AG04450 (cell line): ENCODE data around the gene PODXL2. TPM values are rescaled to one million over a fixed set of nuclear protein-coding genes. Genes with fewer than 3 reads are reported as not detected.
"Not testable (repeated sequence)": the region's sequence is repeated elsewhere in the genome, so short reads cannot be mapped to it uniquely, and the experiment has no call there.

ENCODE experiments used
- CTCF ChIA-PET: fragments of 300-600, 350-600 bp; formaldehyde crosslinking; extraction: SDS; loops from one replicate; lab custom pipeline; 2022; ENCODE audit warnings: antibody characterized with exemption, inconsistent platforms; lab: Charles Lee
- POLR2A ChIA-PET: fragments of 350-600 bp; formaldehyde crosslinking; extraction: SDS; loops from one replicate; lab custom pipeline; 2021; ENCODE audit warnings: antibody characterized with exemption, inconsistent platforms; lab: Yijun Ruan, JAX
- DNase-seq: peaks from one replicate; pipeline ENCODE4 v3.0.0-alpha.2; 2011; ENCODE audit warnings: low read depth, low spot score
- H3K27ac ChIP-seq: one replicate; pipeline ENCODE4 v1.5.1; 2012; ENCODE audit warnings: low read depth, low read length, control low read depth
- H3K27me3 ChIP-seq: one replicate; pipeline ENCODE4 v1.6.0; 2012; ENCODE audit warnings: low read length; ENCODE audit not compliant: control insufficient read depth, insufficient read depth
- H3K4me3 ChIP-seq: 2 replicates; pipeline ENCODE4 v1.5.1; 2011; ENCODE audit warnings: mild to moderate bottlenecking, low read depth, low read length, control low read depth
- H3K9me3 ChIP-seq: 2 replicates; pipeline ENCODE4 v1.5.1; 2012; ENCODE audit warnings: low read length; ENCODE audit not compliant: control insufficient read depth, insufficient read depth
- CTCF ChIP-seq: IDR thresholded peaks from 2 replicates; pipeline ENCODE4 v1.5.1; 2011; ENCODE audit warnings: low read depth, low read length, control low read depth, inconsistent platforms
- polyA plus RNA-seq: library from polyadenylated mRNA; depleted of rRNA; stranded (reverse); fragments of >200 nt; gene quantifications from 2 replicates; pipeline ENCODE4 v1.2.3, GENCODE V29; 2011

PODXL2 gene
- polyA plus RNA-seq, 1 experiment = 1.5 TPM

GRCh38 chr3:127604546-127605165, 24.3 kb upstream of the PODXL2 start:
- no peak overlapping the region for H3K27ac ChIP-seq
- TF ChIP-seq CTCF = no peak
- no peak overlapping the region for H3K4me3 ChIP-seq
- no peaks in the 10 kb centered on the region for H3K9me3 ChIP-seq
- no peaks in the 10 kb centered on the region for H3K27me3 ChIP-seq
- ChIA-PET POLR2A (interaction anchor here (0.7 kb wide), 1 partner anchor 67 kb away, joined by 5 read pairs; no protein-coding TSS in a partner anchor), CTCF (interaction anchor here (0.5 to 1.9 kb wide), 2 partner anchors 30 to 53 kb away, joined by 5 read pairs; no protein-coding TSS in a partner anchor)
- DNase-seq = no peak

- ChIA-PET POLR2A (interaction anchor here (0.7 kb wide), 1 partner anchor 66 kb away, joined by 5 read pairs; no protein-coding TSS in a partner anchor), CTCF (interaction anchor here (1.9 kb wide), 1 partner anchor 31 kb away, joined by 5 read pairs; no protein-coding TSS in a partner anchor)
- H3K27ac ChIP-seq, DNase-seq, H3K4me3 ChIP-seq, H3K27me3 ChIP-seq, H3K9me3 ChIP-seq: not testable (repeated sequence)
These were observed 23.4 kb upstream of the PODXL2 start for GRCh38 chr3:127605547-127605946.

- POLR2A ChIA-PET = no interaction called here
- no peak overlapping the region for H3K4me3 ChIP-seq
- no peak overlapping the region for H3K27ac ChIP-seq
- CTCF ChIA-PET = interaction anchor here (1.9 kb wide), 1 partner anchor 31 kb away, joined by 5 read pairs; no protein-coding TSS in a partner anchor
- no peaks in the 10 kb centered on the region for H3K27me3 ChIP-seq
- TF ChIP-seq CTCF = no peak
- no peaks in the 10 kb centered on the region for H3K9me3 ChIP-seq
- DNase-seq = no peak
These were observed 22.7 kb upstream of the PODXL2 start for GRCh38 chr3:127606086-127606805.

DNA sequence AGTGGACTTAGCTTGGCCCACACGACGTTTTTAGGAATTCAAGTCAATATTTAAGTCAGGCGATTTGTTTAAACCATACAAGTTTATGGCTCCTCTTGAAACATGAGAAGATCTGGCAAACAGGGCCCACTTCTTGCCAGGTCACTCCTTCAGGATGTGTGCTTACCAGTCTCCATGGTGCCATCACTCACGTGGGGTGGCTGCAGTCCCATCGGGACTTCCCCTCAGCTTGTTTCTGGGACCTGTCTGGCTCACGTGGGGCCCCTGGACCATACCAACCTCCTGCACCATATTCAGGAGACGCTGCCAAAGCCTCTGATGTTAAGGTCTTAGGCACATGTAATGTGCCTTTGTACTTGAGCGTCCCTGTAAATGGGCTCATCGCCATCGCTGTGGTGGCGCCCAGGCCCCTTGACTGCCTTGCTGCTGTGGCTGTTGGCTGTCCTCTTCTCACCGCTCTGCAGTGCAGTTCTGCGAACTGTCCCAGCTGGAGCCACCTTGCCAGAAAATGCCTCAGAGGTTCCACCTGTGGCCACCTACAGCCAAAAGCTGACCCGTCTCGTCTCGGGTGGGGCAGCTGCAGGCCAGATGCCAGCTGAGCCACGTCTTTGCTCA, 21.9 kb upstream of the PODXL2 start:
- no peak for DNase-seq
- CTCF ChIA-PET = no interaction called here
- Histone ChIP-seq H3K9me3 (no peaks in the 10 kb centered on the region), H3K27ac (no peak overlapping the region), H3K27me3 (no peaks in the 10 kb centered on the region), H3K4me3 (no peak overlapping the region)
- POLR2A ChIA-PET = no interaction called here
- TF ChIP-seq CTCF = no peak

- ChIA-PET POLR2A (no interaction called here), CTCF (no interaction called here)
- Histone ChIP-seq H3K9me3 (no peaks in the 10 kb centered on the region), H3K27ac (no peak overlapping the region), H3K4me3 (no peak overlapping the region), H3K27me3 (no peaks in the 10 kb centered on the region)
- TF ChIP-seq CTCF = no peak
- no peak for DNase-seq
These were observed 21.2 kb upstream of the PODXL2 start for GRCh38 chr3:127607675-127608361.
